Loucy (cell line): ENCODE data around the gene RPL41.

ENCODE experiments used
- H2AFZ ChIP-seq: fragments of 200-600 bp; sonication (generic); 2 replicates; pipeline ENCODE4 v1.6.0; 2016; ENCODE audit warnings: antibody characterized with exemption, mild to moderate bottlenecking, low read length, moderate library complexity
- H3F3A ChIP-seq: fragments of 200-600 bp; 2 replicates; pipeline ENCODE4 v1.6.0; 2016; ENCODE audit warnings: antibody characterized with exemption, low read depth, mild to moderate bottlenecking
- H3K27me3 ChIP-seq: fragments of 200-600 bp; sonication (generic); 2 replicates; pipeline ENCODE4 v1.6.1; 2014; ENCODE audit warnings: low read length, mild to moderate bottlenecking; ENCODE audit not compliant: insufficient read depth, poor library complexity, severe bottlenecking
- H3K36me3 ChIP-seq: fragments of 200-600 bp; sonication (generic); 2 replicates; pipeline ENCODE4 v1.6.1; 2016; ENCODE audit warnings: low read length; ENCODE audit not compliant: insufficient read depth
- H3K4me1 ChIP-seq: fragments of 200-600 bp; sonication (generic); 2 replicates; pipeline ENCODE4 v1.5.1; 2014; ENCODE audit warnings: low read length, mild to moderate bottlenecking; ENCODE audit not compliant: insufficient read depth, poor library complexity, severe bottlenecking
- H3K4me2 ChIP-seq: fragments of 200-600 bp; sonication (generic); 2 replicates; pipeline ENCODE4 v1.6.0; 2014; ENCODE audit warnings: antibody characterized with exemption, low read length, low read depth, mild to moderate bottlenecking; ENCODE audit not compliant: poor library complexity, severe bottlenecking
- H3K4me3 ChIP-seq: fragments of 200-600 bp; sonication (generic); 2 replicates; pipeline ENCODE4 v1.5.1; 2014; ENCODE audit warnings: low read length, mild to moderate bottlenecking, mixed read lengths; ENCODE audit not compliant: poor library complexity, severe bottlenecking
- H3K79me2 ChIP-seq: fragments of 200-600 bp; sonication (generic); 2 replicates; pipeline ENCODE4 v1.6.1; 2014; ENCODE audit warnings: low read length; ENCODE audit not compliant: insufficient read depth
- H3K9ac ChIP-seq: fragments of 200-600 bp; sonication (generic); 2 replicates; pipeline ENCODE4 v1.6.0; 2014; ENCODE audit warnings: mild to moderate bottlenecking, low read depth, low read length, moderate library complexity; ENCODE audit not compliant: poor library complexity, severe bottlenecking
- H3K9me2 ChIP-seq: fragments of 200-600 bp; sonication (generic); replicated peaks from 2 replicates; pipeline ENCODE4 v1.6.1; 2016; ENCODE audit warnings: low read depth, low read length, mixed read lengths
- H3K9me3 ChIP-seq: fragments of 200-600 bp; sonication (generic); 2 replicates; pipeline ENCODE4 v1.6.1; 2014; ENCODE audit warnings: mild to moderate bottlenecking, antibody characterized with exemption, low read length, low read depth; ENCODE audit not compliant: insufficient read depth
- H4K20me1 ChIP-seq: fragments of 200-600 bp; sonication (generic); 2 replicates; pipeline ENCODE4 v1.6.0; 2014; ENCODE audit warnings: antibody characterized with exemption, low read length, mild to moderate bottlenecking; ENCODE audit not compliant: insufficient read depth, poor library complexity, severe bottlenecking
- CTCF ChIP-seq: fragments of 200-600 bp; sonication (generic); conservative IDR thresholded peaks from 2 replicates; pipeline ENCODE4 v1.5.1; 2014; ENCODE audit warnings: mild to moderate bottlenecking, antibody characterized with exemption, low read length
- EZH2phosphoT487 ChIP-seq: fragments of 200-600 bp; IDR thresholded peaks from 2 replicates; pipeline ENCODE4 v1.6.1; 2018; ENCODE audit warnings: antibody characterized with exemption, mild to moderate bottlenecking, moderate library complexity, borderline replicate concordance

Gene RPL41

GRCh38 chr12:56153678-56154065 lies 37.2 kb downstream of the RPL41 start:
- no peaks in the 10 kb centered on the region for H3K36me3 ChIP-seq
- no peak overlapping the region for H2AFZ ChIP-seq
- peak overlapping the region; percentile 88 for H3K4me3 ChIP-seq
- peaks cover 39% of the 10 kb centered on the region for H3K79me2 ChIP-seq
- H3K9me3 ChIP-seq, result no peaks in the 10 kb centered on the region
- H3K27me3 ChIP-seq, result no peaks in the 10 kb centered on the region
- peaks cover 4% of the 10 kb centered on the region for H4K20me1 ChIP-seq
- peak overlapping the region; percentile 77 for H3K4me2 ChIP-seq
- TF ChIP-seq CTCF (no peak), EZH2phosphoT487 (no peak)
- peaks cover 22% of the 10 kb centered on the region for H3K4me1 ChIP-seq
- H3K9me2 ChIP-seq, result no peaks in the 10 kb centered on the region
- H3K9ac ChIP-seq, result peak overlapping the region; percentile 92
- no peaks in the 10 kb centered on the region for H3F3A ChIP-seq

DNA sequence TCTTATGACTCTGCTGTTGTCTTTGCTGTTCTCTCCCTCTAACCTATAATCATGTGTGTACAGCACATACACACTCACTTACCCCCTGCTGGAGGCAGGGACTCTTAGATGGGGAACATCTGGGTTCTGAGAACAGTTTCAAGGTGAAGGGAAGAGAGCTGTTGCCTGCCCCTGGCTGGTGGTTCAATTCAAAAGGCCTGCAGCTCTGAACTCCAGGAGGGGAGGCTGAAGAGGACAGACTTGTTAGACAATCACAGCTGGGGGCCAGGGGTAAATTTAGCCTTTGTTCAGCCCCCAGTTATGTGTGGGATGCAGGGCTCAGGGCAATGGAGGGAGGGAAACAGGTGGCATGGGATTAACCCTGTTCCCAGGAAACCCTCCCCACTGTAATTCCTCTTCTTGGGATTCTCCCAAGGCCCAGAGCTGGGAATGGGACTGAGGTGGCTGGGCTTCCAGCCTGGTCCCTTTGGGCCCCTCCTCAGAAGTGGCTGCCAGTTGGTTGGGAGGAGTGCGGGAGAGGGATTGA lies 37.9 kb downstream of the RPL41 start:
- peak overlapping the region; percentile 92 for H3K9ac ChIP-seq
- H3K4me2 ChIP-seq, result peak overlapping the region; percentile 77
- H3K4me3 ChIP-seq, result no peak overlapping the region
- H4K20me1 ChIP-seq, result peaks cover 10% of the 10 kb centered on the region
- no peaks in the 10 kb centered on the region for H3K9me3 ChIP-seq
- TF ChIP-seq CTCF (no peak), EZH2phosphoT487 (no peak)
- peaks cover 29% of the 10 kb centered on the region for H3K4me1 ChIP-seq
- peaks cover 46% of the 10 kb centered on the region for H3K79me2 ChIP-seq
- no peak overlapping the region for H2AFZ ChIP-seq
- no peaks in the 10 kb centered on the region for H3K36me3 ChIP-seq
- H3F3A ChIP-seq, result no peaks in the 10 kb centered on the region
- no peaks in the 10 kb centered on the region for H3K27me3 ChIP-seq
- no peaks in the 10 kb centered on the region for H3K9me2 ChIP-seq

GRCh38 chr12:56154818-56155217 lies 38.4 kb downstream of the RPL41 start:
- H3K27me3 ChIP-seq, result no peaks in the 10 kb centered on the region
- H3K4me2 ChIP-seq, result peak overlapping the region; percentile 77
- peaks cover 32% of the 10 kb centered on the region for H3K4me1 ChIP-seq
- no peaks in the 10 kb centered on the region for H3K9me3 ChIP-seq
- TF ChIP-seq EZH2phosphoT487 (no peak), CTCF (no peak)
- H3K9ac ChIP-seq, result peak overlapping the region; percentile 92
- H3K79me2 ChIP-seq, result peaks cover 51% of the 10 kb centered on the region
- peaks cover 4% of the 10 kb centered on the region; the same call in 1 of the 2 replicates for H3K36me3 ChIP-seq
- H3K9me2 ChIP-seq, result no peaks in the 10 kb centered on the region
- no peaks in the 10 kb centered on the region for H3F3A ChIP-seq
- no peak overlapping the region for H3K4me3 ChIP-seq
- H4K20me1 ChIP-seq, result peaks cover 15% of the 10 kb centered on the region
- no peak overlapping the region for H2AFZ ChIP-seq
